KBM-7 (cell line): ENCODE data around the gene RASGRP2.

Experiments used
- DNase-seq: peaks from one replicate; pipeline ENCODE4 v3.0.0-alpha.2; 2015
- in situ Hi-C: fragments of 300-500 bp; cut with MboI; formaldehyde crosslinking; loops from 2 replicates; pipeline ENCODE4 v1.14.3; 2020; ENCODE audit warnings: low sequenced_read_pairs, low pct_unique_long_range_greater_than_20kb, mixed read lengths

The RASGRP2 gene

GRCh38 chr11:64772303-64773018 lies 28.5 kb upstream of the RASGRP2 start:
- DNase-seq = peak; percentile 30
- in situ Hi-C loops = no loop called here

DNA sequence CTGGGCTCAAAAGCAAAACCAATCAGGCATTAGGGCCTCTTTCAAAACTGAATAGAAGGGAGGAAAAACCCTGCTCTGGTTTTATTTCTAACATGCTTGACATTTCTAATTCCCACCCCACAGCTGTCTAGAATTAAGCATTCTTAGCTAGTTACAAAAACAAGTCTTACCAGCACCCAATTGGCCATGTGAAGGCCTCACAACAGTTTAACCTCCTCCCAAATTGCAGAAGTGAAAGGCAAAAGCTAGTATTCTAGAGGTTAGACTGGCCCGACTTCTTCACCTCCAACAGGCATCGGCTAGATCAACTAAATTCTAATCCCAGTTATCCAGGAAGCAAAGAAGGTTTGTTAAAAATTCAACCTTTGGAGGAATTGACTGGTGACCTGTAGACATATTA lies 27.9 kb upstream of the RASGRP2 start:
- DNase-seq = no peak
- in situ Hi-C loops = no loop called here

GRCh38 chr11:64770120-64770519 lies 26.2 kb upstream of the RASGRP2 start:
- in situ Hi-C loops = no loop called here

DNA sequence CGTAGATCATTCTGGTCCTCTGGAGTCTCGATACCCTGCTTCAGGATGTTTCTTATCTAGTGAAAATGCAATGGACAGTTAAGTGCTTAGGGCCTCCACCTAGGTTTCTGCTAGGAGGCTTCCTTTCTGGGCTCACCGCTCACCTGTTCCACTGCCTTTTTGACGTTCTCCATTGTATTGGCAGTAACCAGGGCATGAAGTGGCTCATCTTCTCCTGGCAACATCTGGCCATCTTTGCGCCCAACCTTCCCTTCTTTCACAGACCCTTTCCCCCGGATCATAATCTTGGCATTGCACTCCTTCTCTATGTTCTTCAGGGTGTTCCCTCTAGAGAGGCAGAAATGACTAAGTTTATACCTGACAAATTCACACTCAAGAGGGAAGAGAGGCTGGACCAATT lies 25.3 kb upstream of the RASGRP2 start:
- in situ Hi-C loops = no loop called here
- no peak for DNase-seq

More at GRCh38 chr11:64770120-64770519, 26.2 kb upstream of the RASGRP2 start:
- no peak for DNase-seq

DNA sequence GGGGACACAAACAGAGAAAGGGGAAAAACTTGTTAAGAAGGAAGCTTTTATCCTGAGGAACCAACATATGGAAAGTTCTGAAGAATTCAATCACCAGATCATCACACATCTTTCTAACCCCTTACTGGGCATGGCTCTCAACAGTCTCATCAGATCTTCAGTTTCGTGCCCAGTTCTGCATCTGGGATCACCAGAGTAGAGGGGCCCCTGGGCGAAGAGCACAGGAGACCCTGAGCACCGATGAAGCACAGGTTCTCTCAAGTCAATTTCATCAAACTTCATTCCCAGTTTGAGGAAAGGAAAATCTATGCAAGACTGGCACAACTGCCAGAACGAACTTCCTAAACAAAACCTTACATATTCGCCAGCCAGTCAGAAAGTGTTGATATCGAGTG lies 24.4 kb upstream of the RASGRP2 start:
- in situ Hi-C loops = no loop called here
- no peak for DNase-seq

- peak; percentile 66 for DNase-seq
- in situ Hi-C loops = no loop called here
Measured at GRCh38 chr11:64767344-64768299, 23.7 kb upstream of the RASGRP2 start.

- in situ Hi-C loops = no loop called here
- no peak for DNase-seq
Measured at GRCh38 chr11:64766881-64767280, 22.9 kb upstream of the RASGRP2 start.

DNA sequence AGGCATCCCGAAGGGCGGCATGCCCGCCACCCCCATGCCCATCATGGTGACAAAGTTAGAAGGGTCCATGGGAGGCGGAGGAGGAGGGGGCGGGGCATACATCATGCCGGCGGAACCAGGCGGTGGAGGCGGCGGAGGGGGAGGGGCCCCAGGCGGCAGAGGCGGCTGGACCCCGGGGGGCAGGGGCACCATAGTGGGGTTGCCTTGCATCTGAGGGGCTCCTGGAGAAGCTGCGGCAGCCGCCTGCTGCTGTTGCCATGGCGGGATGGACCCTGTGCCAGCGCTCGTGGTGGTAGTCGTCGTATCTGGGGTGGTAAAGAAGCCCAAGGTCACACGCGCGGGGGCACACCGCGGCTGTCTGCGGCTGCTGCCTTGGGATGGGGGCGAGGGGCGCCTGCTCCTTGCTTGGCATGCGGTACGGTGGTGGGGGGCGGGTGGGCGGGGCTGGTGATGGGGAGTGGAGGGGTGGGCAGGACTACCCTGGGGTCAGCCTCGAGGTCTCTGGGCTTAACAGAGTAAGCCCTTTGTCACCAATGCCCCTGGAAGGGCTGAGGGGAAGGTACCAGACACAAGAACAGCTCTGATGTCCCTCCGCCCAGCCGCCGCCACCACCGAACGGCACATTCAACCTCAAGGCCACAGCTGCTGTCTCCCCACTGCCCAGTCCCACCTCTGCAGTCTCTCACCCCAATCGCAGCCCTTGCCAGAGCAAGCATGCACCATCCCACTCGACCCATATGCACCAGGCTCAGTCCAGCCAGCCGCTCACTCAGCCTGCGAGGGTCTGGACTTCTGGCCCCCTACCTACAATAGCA lies 22.1 kb upstream of the RASGRP2 start:
- DNase-seq = no peak
- in situ Hi-C loops = no loop called here

DNA sequence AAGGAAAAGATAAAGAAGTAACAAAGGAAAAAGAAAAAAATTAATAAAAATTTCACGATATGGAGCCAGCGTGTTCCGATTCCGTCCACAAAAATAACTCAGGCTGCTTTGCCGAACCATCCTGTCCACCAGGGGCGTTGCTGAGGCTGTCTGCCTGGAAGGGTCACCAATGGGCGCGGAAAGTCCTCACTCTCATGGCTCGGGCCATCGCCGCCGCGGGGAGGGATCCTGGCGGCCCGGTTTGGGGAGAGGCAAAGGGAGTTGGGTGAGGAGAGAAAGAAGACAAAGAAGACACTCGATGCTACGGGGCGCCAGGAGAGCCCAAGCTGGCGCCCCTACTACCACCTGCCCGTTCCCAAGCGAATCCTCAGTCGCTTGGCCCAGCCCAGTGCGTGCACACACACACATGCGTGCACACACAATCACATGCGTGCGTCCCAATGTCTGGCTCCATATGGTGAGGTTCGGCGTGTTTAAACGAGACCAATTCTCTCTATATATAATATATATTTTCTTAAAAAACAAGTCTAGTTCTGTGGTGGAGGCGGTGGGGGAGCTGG lies 21.4 kb upstream of the RASGRP2 start:
- no peak for DNase-seq
- in situ Hi-C loops = no loop called here

DNA sequence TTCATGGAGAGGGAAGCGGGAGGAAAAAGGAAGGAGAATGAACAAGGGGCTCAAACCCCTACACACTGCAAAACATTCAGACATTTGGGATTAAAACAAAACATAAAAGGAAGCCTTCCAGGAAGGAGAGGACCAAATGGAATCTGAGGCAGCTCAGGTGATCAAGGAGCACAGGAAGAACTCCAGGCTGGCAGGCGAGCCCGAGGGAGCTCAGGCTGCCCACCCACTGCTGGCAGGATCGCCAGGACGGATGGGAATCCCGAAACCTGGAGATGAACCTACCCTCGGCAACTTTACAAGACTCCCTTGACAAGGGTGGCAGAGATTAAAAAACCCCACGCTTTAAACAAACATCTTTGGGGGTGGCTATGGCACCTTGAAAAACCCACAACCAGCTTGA lies 20.8 kb upstream of the RASGRP2 start:
- DNase-seq = no peak
- in situ Hi-C loops = no loop called here

GRCh38 chr11:64764040-64764611 lies 20.2 kb upstream of the RASGRP2 start:
- peak; percentile 66 for DNase-seq
- in situ Hi-C loops = no loop called here

DNA sequence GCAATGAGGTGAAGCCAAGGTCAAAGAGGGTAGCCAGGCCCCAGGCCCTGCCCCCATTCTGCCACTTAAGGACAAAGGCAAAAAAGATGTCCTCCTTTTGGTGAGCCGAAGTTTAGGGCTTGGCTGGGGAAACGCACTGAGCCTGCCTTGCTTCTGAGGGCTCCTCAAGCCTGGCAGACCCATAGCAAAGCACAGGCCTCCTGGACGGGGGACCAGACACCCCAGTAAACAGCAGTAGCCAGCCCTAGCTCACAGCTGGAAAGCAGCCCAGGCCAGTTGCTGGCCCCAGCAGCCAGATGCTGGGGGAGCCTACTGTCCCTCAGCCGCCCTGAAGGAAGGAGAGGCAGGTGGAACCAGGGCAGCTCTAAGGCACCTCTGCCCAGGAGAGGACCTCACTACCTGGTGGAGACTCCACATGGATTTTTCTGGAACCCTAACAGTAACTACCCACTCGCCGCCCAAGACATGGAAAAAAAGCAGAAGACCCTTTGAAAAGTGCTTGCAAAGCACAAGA lies 19.6 kb upstream of the RASGRP2 start:
- DNase-seq = no peak
- in situ Hi-C loops = no loop called here

GRCh38 chr11:64762674-64763525 lies 19.0 kb upstream of the RASGRP2 start:
- in situ Hi-C loops = no loop called here
- peak; percentile 88 for DNase-seq

DNA sequence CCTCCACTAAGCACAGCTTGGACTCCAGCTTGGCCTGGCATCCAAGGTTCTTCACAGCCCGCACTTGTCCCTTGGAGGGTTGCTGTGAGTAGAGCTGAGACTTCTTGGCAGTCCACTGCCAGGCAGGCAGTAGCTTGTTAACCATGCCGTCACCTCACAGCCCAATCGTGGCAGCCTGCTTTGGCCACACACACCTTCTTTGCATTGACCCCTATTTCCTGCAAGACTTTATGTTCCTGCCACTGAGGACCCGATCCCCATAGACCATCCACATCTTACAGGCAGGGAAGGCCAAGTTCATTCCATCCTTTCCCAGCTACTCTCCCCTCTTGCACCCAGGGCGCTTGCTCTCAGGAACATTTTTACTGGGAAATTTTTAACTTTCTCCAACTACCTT lies 18.3 kb upstream of the RASGRP2 start:
- in situ Hi-C loops = no loop called here
- DNase-seq = peak; percentile 28

DNA sequence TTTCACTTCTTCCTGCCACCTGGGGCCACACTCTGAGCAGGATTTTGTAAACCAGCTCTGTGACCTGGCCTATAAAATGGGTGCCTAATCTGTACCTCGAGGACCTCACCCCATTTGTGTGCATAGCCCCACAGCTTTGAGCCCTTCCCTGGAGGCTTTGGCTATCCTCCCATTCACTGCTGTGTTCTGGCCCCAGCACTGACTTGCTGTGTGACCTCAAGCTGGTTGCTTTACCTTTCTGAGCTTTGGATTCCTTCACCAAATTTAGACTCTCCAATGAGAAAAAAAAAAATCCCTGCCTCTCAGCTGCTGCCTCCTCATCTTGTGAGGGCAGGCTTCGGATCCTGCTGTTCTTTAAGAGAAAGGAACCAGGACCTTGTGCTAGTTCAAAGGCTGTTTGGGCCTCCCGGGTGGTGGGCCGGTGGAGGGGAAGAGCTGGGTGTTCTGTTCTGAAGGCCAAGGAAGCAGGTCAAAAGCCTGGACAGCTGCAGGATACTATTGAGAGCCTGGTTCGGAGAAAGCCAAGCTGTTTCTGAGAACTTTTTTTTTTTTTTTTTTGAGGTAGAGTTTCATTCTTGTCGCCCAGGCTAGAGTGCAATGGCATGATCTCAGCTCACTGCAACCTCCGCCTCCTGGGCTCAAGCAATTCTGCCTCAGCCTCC lies 16.9 kb upstream of the RASGRP2 start:
- in situ Hi-C loops = no loop called here
- no peak for DNase-seq

- peak; percentile 28 for DNase-seq
- in situ Hi-C loops = no loop called here
Measured at GRCh38 chr11:64759722-64760719, 16.1 kb upstream of the RASGRP2 start, which contains the start of gene PYGM. Gene PYGM (minus strand): TSS chr11:64759974. CDS start chr11:64759898, 76 bp downstream.
